HG02938 (cell line): ENCODE data around the gene ADRA1B.

ENCODE experiments used
- ATAC-seq: cut with Tn5 transposase; IDR thresholded peaks from one replicate; pipeline ENCODE4 v1.9.1; 2021; ENCODE audit warnings: mild to moderate bottlenecking, moderate library complexity; ENCODE audit not compliant: unreplicated experiment

ADRA1B gene

DNA sequence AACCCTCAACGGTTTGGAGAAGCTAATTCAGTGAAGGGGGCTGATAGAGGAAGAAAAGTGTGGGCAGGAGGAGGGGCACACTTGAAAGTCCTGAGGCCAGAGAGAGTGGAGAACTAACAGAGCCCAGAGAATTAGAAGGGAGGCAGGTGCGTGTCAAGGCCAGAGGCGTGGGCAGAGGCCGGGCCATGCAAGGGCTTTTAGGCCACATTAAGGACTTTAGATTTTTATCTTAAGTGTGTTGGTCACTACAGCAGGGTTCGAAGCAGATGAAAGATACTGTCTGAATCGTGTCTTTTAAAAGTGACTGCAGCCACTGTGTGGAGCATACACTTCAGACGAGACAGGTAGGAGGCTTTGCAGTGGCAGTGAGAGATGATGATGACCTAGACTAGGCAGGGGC lies 6.7 kb downstream of the ADRA1B start:
- no peak for ATAC-seq

- no peak for ATAC-seq
Observed at GRCh38 chr5:159928122-159928909, 12.0 kb downstream of the ADRA1B start.

DNA sequence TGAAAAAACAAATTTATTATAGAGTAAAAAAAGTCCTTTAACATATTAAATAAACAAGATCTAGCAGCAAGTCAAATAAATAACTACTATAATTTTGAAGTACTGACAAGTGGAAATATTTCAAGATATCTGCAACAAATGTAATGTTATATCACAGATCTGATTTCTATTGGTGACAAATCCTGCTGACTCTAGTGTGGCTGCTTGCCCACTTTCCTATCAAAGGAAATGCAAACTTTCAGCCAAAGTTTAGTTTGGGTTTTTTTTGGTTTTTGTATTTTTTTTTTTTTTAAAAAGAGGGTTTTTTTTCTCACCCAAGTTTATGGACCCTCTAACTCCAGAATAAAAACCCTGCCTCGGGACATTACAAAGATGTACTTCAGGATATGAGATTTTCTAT lies 12.9 kb downstream of the ADRA1B start:
- ATAC-seq, result no peak

- ATAC-seq, result no peak
Observed at GRCh38 chr5:159933531-159934485, 17.5 kb downstream of the ADRA1B start.

DNA sequence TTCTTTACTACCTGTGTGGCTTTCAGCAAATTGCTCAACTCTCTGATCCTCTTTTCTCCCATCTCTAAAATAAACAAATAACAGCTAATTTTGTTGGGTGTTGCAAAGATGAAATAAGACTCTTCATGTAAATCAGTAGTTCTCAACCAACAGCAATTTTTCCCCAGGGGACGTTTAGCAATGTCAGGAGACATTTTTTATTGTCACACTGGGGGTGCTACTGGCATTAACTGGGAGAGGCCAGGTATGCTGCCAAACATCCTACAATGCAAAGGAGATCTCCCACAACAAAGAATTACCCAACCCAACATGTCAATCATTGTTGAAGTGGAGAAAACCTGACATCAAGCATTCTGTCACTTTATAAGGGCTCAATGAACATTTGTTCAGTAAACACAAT lies 19.7 kb downstream of the ADRA1B start:
- ATAC-seq, result no peak

GRCh38 chr5:159936686-159937329 lies 20.5 kb downstream of the ADRA1B start:
- no peak for ATAC-seq

DNA sequence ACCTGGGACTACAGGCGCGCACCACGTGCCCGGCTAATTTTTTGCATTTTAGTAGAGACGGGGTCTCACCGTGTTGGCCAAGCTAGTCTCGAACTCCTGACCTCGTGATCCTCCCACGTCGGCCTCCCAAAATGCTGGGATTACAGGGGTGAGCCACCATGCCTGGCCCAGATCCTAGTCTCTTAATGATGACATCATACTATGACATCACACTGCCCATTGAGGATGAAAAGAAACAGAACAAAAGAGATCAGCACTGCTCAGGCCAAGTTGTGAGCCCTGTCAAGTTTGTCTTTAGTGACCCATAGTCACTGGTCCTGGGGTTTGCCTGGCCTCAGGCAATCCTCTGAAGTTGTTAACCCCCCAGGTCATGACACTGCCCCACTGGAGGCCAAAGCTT lies 21.3 kb downstream of the ADRA1B start:
- no peak for ATAC-seq

DNA sequence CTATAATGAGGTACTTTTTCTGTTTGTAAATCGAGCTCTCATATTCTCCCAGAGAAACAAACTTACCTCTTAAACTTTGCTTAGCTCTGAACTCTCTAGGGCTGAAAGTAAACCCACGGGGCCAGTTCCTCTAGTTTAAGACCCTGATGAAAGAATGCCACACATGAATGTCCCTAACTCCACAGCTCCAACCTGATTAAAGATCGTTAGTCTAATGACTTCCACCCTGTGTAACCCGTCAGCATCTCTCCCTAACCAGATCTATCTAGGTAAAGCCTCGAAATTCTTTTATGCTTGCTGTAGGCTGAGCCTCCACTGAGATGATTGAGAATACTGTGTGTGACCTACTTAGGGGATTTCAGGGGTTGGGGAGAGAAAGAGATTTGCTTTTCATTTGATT lies 27.0 kb downstream of the ADRA1B start:
- no peak for ATAC-seq

DNA sequence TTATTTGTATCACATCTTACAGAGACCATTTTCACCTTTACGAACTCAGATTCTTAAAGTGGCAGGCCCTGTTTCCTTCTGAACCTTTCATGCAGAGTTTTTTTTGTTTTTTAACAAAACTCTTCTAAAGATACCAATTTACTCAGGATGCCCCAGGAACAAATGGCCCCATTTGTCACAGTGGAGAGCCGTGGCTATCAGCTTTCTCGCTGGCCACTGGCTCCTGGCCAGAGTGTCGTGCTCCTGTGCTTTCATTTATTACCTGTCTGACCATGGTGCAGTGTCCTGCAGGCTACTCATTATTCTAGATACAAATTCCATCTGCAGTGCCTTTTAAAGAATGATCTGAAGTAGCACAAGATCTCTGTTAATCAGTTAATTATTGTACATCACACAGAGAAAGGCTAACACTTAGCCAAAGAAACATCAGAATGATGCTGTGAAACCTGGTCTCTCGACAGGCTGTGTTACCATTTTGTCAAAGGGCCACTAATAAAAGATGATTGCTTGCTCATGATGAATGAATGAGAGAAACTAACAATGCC lies 27.8 kb downstream of the ADRA1B start:
- no peak for ATAC-seq

GRCh38 chr5:159945359-159945758 lies 29.1 kb downstream of the ADRA1B start:
- no peak for ATAC-seq

GRCh38 chr5:159947708-159948358 lies 31.6 kb downstream of the ADRA1B start:
- ATAC-seq, result no peak

GRCh38 chr5:159951387-159951786 lies 35.1 kb downstream of the ADRA1B start:
- no peak for ATAC-seq

DNA sequence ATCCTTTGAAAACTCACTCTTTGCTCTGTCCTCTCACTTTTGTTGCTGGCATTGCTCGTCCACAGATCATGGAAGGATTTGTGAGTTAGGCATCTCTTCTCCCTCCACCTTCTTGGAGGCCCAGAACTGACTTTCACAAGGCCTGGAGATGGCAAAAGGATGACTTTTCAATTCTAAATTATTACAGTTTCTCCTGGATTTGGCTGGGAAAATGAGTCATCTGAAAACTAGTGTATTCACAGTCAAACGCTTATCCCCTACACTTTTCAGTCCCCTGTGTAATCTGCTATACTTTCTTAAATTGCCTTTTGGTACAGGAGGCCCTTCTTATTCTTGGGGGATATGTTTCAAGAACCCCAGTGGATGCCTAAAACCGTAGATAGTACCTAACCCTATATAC lies 35.6 kb downstream of the ADRA1B start:
- ATAC-seq, result no peak

DNA sequence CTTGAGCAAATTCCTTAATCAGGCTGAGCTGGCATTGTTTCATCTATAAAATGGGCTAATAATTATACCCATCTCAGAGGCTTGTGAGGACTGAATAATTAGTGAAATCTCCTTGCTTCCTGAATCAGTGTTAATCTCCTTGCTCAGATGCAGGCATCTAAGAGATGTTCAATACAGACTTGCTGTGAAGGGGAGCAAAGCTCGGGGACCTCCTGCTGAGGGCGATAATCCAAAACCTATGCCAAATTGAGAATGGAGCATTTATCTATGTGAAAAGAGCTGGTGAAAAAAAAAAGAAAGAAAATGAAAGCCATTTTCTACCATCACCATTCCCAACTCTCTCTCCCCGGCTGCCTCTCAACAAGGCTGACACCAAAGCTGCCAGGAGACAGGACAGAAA lies 37.3 kb downstream of the ADRA1B start:
- ATAC-seq, result no peak

GRCh38 chr5:159955056-159955624 lies 38.9 kb downstream of the ADRA1B start:
- no peak for ATAC-seq

- ATAC-seq, result no peak
Observed at GRCh38 chr5:159956074-159956473, 39.8 kb downstream of the ADRA1B start.

- no peak for ATAC-seq
Observed at GRCh38 chr5:159961176-159962160, 45.2 kb downstream of the ADRA1B start.

DNA sequence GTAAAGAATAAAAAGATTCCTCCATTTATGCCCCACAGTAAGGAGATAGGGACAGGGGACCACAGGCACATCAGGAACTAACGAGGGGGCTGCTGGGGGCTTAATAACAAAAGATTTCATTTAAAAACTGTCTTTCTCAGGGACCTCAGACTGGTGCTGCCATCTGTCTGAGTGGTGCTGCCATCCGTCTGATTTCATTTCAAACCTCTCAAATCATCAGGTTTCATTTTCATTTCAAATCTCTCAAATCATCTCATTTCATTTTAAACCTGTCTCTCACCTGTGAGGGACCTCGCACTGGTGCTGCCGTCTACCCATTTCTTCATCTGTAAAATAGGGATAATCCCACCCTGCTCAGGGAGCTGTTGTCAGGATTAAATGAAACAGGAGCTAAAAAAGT lies 45.9 kb downstream of the ADRA1B start:
- ATAC-seq, result no peak

DNA sequence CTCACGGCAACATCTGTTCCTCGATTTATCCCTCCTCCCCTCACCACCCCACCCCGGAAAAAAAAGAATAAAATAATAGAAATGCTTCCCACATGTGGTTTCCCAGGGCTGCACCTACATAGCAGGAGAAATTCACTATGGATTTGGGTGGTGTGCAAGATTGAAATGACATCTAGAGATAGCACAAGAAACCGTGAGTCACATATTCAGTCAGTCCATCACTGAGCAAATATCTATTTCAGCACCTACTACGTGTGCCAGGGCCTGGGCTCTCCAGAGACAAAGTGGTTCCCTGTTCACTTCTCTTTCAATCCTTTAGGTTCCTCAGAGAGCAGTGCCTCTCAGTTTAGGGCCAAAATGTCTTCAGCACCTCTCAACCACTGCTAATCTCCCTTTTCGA lies 47.7 kb downstream of the ADRA1B start:
- ATAC-seq, result no peak
